Hepatocyte (in vitro differentiated cells): ENCODE data around the gene CYGB.

ENCODE experiments used
- EZH2 ChIP-seq: fragments of 200-600 bp; sonication (generic); IDR thresholded peaks from 2 replicates; pipeline ENCODE4 v1.6.1; 2016; ENCODE audit warnings: antibody characterized with exemption, mild to moderate bottlenecking, borderline replicate concordance
- EZH2phosphoT487 ChIP-seq: fragments of 200-600 bp; sonication (generic); IDR thresholded peaks from one replicate; pipeline ENCODE4 v1.6.1; 2018; ENCODE audit warnings: antibody characterized with exemption, mild to moderate bottlenecking, low read depth, moderate library complexity; ENCODE audit not compliant: unreplicated experiment, severe bottlenecking
- TF ChIP-seq, protein P1 (sequence below): fragments of 200-600 bp; sonication (generic); IDR thresholded peaks from 2 replicates; pipeline ENCODE4 v1.5.1; 2016; ENCODE audit warnings: antibody characterized with exemption, mild to moderate bottlenecking; ENCODE audit not compliant: poor library complexity

DNA sequence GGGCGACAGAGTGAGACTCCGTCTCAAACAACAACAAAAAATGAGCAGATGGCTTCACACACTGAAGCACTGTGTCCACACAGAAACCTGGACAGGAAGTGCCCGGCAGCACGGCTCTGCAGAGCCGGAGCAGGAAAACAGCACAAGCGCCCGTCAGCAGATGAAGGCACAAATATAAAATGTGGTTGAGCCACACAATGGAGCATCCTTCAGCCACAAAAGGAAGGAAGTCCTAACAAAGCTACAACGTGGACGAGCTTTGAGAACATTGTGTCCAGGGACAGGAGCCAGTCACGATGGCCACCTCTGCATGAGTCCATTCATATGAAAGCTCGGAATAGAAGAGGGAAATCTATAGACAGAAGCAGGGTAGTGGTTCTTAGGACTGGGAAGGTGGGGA, 51.9 kb downstream of the CYGB start:
- TF ChIP-seq, protein P1, sequence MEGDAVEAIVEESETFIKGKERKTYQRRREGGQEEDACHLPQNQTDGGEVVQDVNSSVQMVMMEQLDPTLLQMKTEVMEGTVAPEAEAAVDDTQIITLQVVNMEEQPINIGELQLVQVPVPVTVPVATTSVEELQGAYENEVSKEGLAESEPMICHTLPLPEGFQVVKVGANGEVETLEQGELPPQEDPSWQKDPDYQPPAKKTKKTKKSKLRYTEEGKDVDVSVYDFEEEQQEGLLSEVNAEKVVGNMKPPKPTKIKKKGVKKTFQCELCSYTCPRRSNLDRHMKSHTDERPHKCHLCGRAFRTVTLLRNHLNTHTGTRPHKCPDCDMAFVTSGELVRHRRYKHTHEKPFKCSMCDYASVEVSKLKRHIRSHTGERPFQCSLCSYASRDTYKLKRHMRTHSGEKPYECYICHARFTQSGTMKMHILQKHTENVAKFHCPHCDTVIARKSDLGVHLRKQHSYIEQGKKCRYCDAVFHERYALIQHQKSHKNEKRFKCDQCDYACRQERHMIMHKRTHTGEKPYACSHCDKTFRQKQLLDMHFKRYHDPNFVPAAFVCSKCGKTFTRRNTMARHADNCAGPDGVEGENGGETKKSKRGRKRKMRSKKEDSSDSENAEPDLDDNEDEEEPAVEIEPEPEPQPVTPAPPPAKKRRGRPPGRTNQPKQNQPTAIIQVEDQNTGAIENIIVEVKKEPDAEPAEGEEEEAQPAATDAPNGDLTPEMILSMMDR, result no peak
- TF ChIP-seq EZH2 (no peak), EZH2phosphoT487 (no peak)
